Astrocyte (in vitro differentiated cells and primary cell): Measurements from ENCODE around the gene OR10J1. TPM values are rescaled to one million over a fixed set of nuclear protein-coding genes. Genes with fewer than 3 reads are reported as not detected.

Experiments used
- DNase-seq: peaks from one replicate; pipeline ENCODE4 v3.0.0-alpha.2; 2010; ENCODE audit warnings: low read depth
- FAIRE-seq: peaks from 2 replicates; lab custom pipeline; 2011; peaks lifted over from hg19 to GRCh38; lab: Jason Lieb, UNC
- H2AFZ ChIP-seq: 2 replicates; pipeline ENCODE4 v1.6.0; 2012; ENCODE audit warnings: low read depth, low read length, inconsistent platforms
- H3K27ac ChIP-seq: 2 replicates; pipeline ENCODE4 v1.5.1; 2011; ENCODE audit warnings: low read depth, low read length, inconsistent platforms
- H3K27me3 ChIP-seq: 2 replicates; pipeline ENCODE4 v1.6.0; 2011; ENCODE audit warnings: low read length, inconsistent platforms; ENCODE audit not compliant: insufficient read depth
- H3K36me3 ChIP-seq: 2 replicates; pipeline ENCODE4 v1.5.1; 2011; ENCODE audit warnings: low read length, inconsistent platforms; ENCODE audit not compliant: insufficient read depth
- H3K4me1 ChIP-seq: 2 replicates; pipeline ENCODE4 v1.5.1; 2011; ENCODE audit warnings: low read length, inconsistent platforms; ENCODE audit not compliant: insufficient read depth
- H3K4me2 ChIP-seq: 2 replicates; pipeline ENCODE4 v1.6.0; 2012; ENCODE audit warnings: low read length, inconsistent platforms
- H3K4me3 ChIP-seq: 2 replicates; pipeline ENCODE4 v1.5.1; 2011; ENCODE audit warnings: low read depth, mild to moderate bottlenecking, low read length, inconsistent platforms; ENCODE audit not compliant: insufficient read depth
- H3K79me2 ChIP-seq: 2 replicates; pipeline ENCODE4 v1.6.0; 2012; ENCODE audit warnings: mild to moderate bottlenecking, low read length, inconsistent platforms; ENCODE audit not compliant: insufficient read depth
- H3K9ac ChIP-seq: 2 replicates; pipeline ENCODE4 v1.6.0; 2012; ENCODE audit warnings: mild to moderate bottlenecking, low read length, inconsistent platforms
- H3K9me3 ChIP-seq: 2 replicates; pipeline ENCODE4 v1.5.1; 2012; ENCODE audit warnings: low read depth, mild to moderate bottlenecking, low read length, inconsistent platforms; ENCODE audit not compliant: insufficient read depth
- H4K20me1 ChIP-seq: 2 replicates; pipeline ENCODE4 v1.6.0; 2012; ENCODE audit warnings: low read length, inconsistent platforms; ENCODE audit not compliant: insufficient read depth
- H3K27ac Mint-ChIP-seq: one replicate; pipeline ENCODE4 v1.8.0; 2021; ENCODE audit warnings: mild to moderate bottlenecking, mixed read lengths; ENCODE audit not compliant: unreplicated experiment
- H3K27me3 Mint-ChIP-seq: one replicate; pipeline ENCODE4 v1.8.0; 2021; ENCODE audit warnings: low read depth, mixed read lengths; ENCODE audit not compliant: unreplicated experiment
- H3K36me3 Mint-ChIP-seq: one replicate; pipeline ENCODE4 v1.8.0; 2021; ENCODE audit warnings: low read depth, mixed read lengths; ENCODE audit not compliant: unreplicated experiment
- H3K4me1 Mint-ChIP-seq: one replicate; pipeline ENCODE4 v1.8.0; 2021; ENCODE audit warnings: low read depth, mixed read lengths; ENCODE audit not compliant: unreplicated experiment
- H3K4me3 Mint-ChIP-seq: one replicate; pipeline ENCODE4 v1.8.0; 2021; ENCODE audit warnings: mild to moderate bottlenecking, moderate library complexity, mixed read lengths; ENCODE audit not compliant: unreplicated experiment
- H3K9me3 Mint-ChIP-seq: one replicate; pipeline ENCODE4 v1.8.0; 2021; ENCODE audit warnings: mild to moderate bottlenecking, mixed read lengths; ENCODE audit not compliant: unreplicated experiment
- CTCF ChIP-seq: IDR thresholded peaks from 2 replicates; pipeline ENCODE4 v1.5.1; 2011; ENCODE audit warnings: low read depth, mild to moderate bottlenecking, inconsistent platforms, low read length, moderate library complexity; ENCODE audit not compliant: insufficient read depth
- EZH2 ChIP-seq: IDR thresholded peaks from 2 replicates; pipeline ENCODE4 v1.6.1; 2012; ENCODE audit warnings: mild to moderate bottlenecking, low read length, inconsistent platforms; ENCODE audit not compliant: insufficient read depth
- total RNA-seq: library from RNA; stranded (reverse); gene quantifications from 2 replicates; pipeline ENCODE4 v1.2.1, GENCODE V29; 2021

OR10J1 gene
- total RNA-seq, 1 donor from 2014 or later = not detected

GRCh38 chr1:159421821-159422220, 17.7 kb upstream of the OR10J1 start:
- Histone ChIP-seq H3K36me3 (no peaks in the 10 kb centered on the region), H2AFZ (no peak overlapping the region), H3K79me2 (no peaks in the 10 kb centered on the region), H3K4me2 (no peak overlapping the region), H3K4me1 (no peaks in the 10 kb centered on the region), H3K27me3 (no peaks in the 10 kb centered on the region), H3K4me3 (no peak overlapping the region), H3K27ac (no peak overlapping the region), H3K9ac (no peak overlapping the region), H4K20me1 (no peaks in the 10 kb centered on the region), H3K9me3 (no peaks in the 10 kb centered on the region)
- H3K9me3 Mint-ChIP-seq = peaks cover 6% of the 10 kb centered on the region
- TF ChIP-seq CTCF (no peak), EZH2 (no peak)
- no peaks in the 10 kb centered on the region for H3K27me3 Mint-ChIP-seq
- H3K36me3 Mint-ChIP-seq = peaks cover 2% of the 10 kb centered on the region
- FAIRE-seq (no peak), DNase-seq (no peak)
- H3K4me1 Mint-ChIP-seq = no peaks in the 10 kb centered on the region
- no peak overlapping the region for H3K4me3 Mint-ChIP-seq
- H3K27ac Mint-ChIP-seq = no peak overlapping the region

- Histone ChIP-seq H3K4me3 (no peak overlapping the region), H3K4me2 (peak overlapping the region; percentile 9), H3K27ac (peak overlapping the region; percentile 47), H3K9me3 (no peaks in the 10 kb centered on the region), H4K20me1 (no peaks in the 10 kb centered on the region), H3K27me3 (no peaks in the 10 kb centered on the region), H3K9ac (peak overlapping the region; percentile 3), H3K79me2 (no peaks in the 10 kb centered on the region), H2AFZ (no peak overlapping the region), H3K4me1 (peaks cover 12% of the 10 kb centered on the region), H3K36me3 (no peaks in the 10 kb centered on the region)
- TF ChIP-seq EZH2 (no peak), CTCF (no peak)
- Mint-ChIP-seq H3K9me3 (peaks cover 2% of the 10 kb centered on the region), H3K27ac (peak overlapping the region; percentile 90), H3K36me3 (no peaks in the 10 kb centered on the region), H3K4me3 (no peak overlapping the region), H3K4me1 (peaks cover 19% of the 10 kb centered on the region), H3K27me3 (no peaks in the 10 kb centered on the region)
- FAIRE-seq (no peak), DNase-seq (no peak)
Measured at GRCh38 chr1:159428536-159428935, 11.0 kb upstream of the OR10J1 start.

- Histone ChIP-seq H3K4me3 (no peak overlapping the region), H3K9ac (peak overlapping the region; percentile 63), H3K4me1 (peaks cover 12% of the 10 kb centered on the region), H2AFZ (no peak overlapping the region), H3K79me2 (no peaks in the 10 kb centered on the region), H4K20me1 (no peaks in the 10 kb centered on the region), H3K27me3 (no peaks in the 10 kb centered on the region), H3K4me2 (peak overlapping the region; percentile 45), H3K27ac (peak overlapping the region; percentile 75), H3K9me3 (no peaks in the 10 kb centered on the region), H3K36me3 (no peaks in the 10 kb centered on the region)
- peak; percentile 96 for DNase-seq
- peaks cover 2% of the 10 kb centered on the region for H3K9me3 Mint-ChIP-seq
- no peaks in the 10 kb centered on the region for H3K36me3 Mint-ChIP-seq
- peak; percentile 97 for FAIRE-seq
- no peaks in the 10 kb centered on the region for H3K27me3 Mint-ChIP-seq
- TF ChIP-seq CTCF = no peak
- TF ChIP-seq EZH2 = no peak
- peak overlapping the region; percentile 90 for H3K27ac Mint-ChIP-seq
- H3K4me1 Mint-ChIP-seq = peaks cover 19% of the 10 kb centered on the region
- H3K4me3 Mint-ChIP-seq = no peak overlapping the region
Measured at GRCh38 chr1:159429074-159429861, 10.3 kb upstream of the OR10J1 start.
